ENCODE results near the gene LIMCH1.

The LIMCH1 gene

GRCh38 chr4:41572516-41572915, 34.6 kb downstream of the LIMCH1 start:
- DNase-seq: no peak

DNA sequence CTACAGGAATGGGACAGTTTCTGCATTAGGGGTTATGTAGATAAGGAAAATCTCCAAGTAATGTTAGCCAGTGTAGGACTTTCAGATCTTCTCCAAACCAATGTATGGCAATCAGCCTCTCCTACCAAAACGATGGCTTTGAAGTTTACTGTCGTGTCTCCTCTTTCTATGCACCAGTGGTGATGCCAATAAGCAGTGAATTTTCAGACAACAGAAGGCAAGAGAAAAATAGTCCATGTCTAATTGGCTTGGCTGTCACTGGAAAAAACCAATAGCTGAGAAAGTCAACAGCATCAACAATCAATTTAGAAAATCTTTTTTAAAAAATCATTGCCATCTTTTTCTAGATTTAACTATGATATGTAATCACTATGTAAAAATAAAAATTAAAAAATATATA, 35.0 kb downstream of the LIMCH1 start:
- no peak for DNase-seq

- no peak for DNase-seq
Observed at GRCh38 chr4:41573502-41574001, 35.6 kb downstream of the LIMCH1 start.

- no peak for DNase-seq
Observed at GRCh38 chr4:41575207-41575606, 37.2 kb downstream of the LIMCH1 start.

DNA sequence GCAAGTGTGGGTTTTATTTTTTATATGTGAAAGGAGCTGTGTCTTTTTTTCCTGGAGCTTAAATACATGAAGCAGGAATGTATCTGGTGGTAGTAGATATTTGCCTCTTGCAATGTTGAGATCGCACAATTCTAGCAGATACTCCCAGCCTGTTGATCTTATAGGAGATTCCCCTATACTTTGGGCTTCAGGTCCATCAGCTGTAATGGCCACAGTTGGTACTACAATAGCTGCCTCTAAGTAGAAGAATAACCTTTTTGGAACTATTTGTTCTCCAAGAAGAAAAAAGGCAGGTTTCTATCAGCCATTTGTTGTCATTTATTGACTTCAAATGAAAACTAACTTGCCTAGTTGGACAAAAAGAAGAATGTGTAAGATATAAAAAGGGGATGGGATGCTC, 37.7 kb downstream of the LIMCH1 start:
- no peak for DNase-seq

DNA sequence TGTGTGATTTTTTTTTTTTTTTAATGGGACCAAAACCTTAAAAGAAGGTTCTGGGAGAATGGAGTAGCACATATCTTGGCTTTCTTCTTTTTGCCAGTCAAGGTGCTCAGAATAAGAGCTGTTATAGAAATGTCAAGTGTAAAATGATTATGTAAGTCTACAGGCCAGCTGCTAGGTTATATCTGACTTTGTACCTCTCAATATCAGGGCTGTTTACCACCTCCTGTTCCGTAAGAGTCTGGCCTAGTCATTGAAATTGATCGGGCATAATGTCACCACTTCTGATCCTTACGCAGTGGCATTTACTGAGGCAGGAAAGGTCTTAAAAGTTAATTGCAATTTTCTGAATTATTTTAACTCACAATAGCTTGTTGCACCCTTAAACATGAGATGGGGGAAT, 41.1 kb downstream of the LIMCH1 start:
- no peak for DNase-seq

DNA sequence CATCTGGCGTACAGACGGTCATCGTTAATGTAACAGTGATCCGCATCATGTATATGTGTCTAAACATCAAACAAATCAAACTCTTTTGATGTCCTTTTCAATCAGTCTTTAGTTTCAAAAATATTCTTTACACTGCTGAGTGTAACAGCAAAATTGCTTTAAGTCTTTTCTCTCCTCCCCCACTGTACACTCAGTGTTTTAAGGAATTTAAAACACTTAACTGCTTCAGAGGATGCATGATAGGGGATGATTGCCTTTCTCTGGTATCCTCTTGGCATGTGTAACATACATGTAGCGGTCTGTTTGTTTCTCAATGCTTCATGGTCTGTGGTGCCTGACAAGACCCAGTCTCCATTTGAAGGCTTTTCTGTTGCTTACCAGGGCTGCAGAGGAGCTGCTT, 41.6 kb downstream of the LIMCH1 start:
- DNase-seq: peak; percentile 15

- no peak for DNase-seq
Observed at GRCh38 chr4:41580007-41580406, 42.0 kb downstream of the LIMCH1 start.

- no peak for DNase-seq
Observed at GRCh38 chr4:41586675-41587225, 48.8 kb downstream of the LIMCH1 start.

DNA sequence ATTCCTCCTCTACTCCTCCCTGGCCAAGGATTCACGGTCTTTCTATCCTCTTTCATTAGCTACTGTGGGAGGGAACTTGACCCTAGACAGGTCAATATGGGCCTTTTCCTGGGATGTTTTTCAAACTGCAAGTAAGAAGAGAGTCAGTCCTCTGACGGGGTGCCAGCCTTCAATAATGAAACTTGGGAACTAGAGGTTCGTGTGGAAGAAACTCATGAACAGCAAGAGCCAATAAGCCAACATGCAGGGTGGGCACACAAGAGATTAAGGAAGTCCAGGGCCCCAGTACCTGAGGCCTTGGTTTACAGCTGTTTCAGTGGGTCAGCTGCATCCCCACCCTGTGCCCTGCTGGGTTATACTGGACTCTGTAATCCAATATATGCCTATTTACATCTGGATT, 49.3 kb downstream of the LIMCH1 start:
- DNase-seq: no peak

DNA sequence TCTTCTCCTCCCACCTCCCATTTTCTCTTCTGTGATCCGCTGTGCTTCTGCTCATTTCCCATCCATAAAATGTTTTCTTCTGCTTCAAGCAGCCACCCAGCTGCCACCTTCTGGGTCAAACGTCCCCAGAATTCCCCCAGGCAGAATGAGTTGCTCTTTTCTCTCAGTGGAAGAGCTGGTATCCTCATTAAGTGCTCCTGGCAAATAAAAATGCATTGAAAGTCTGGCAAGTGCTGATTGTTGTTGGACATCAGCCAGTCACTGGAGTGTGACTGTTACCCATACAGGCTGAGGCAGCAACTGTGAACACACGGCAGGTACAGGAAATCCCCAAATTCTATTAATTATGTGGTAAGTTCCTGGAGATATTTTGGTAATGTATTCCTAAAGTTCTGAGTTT, 52.6 kb downstream of the LIMCH1 start:
- DNase-seq: no peak

DNA sequence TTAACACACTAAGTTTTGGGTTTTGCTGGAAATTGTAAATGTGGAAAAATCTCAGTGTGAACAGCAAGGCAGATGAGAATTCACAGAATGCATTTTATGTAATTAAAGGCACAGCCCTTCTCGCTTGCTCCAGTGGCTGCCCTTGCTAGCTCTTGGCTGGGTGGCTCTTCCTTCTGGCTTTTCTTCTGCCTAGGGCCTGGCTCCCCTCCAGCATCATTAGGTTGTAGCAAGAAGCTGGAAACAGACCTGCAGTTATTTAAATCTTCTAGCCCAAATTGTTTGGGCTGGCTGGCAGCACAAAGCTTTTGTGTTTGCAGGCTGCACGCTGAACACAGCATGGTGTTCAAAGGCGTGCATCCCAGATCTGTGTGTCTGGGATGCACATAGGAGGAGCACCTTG, 56.5 kb downstream of the LIMCH1 start:
- no peak for DNase-seq

DNA sequence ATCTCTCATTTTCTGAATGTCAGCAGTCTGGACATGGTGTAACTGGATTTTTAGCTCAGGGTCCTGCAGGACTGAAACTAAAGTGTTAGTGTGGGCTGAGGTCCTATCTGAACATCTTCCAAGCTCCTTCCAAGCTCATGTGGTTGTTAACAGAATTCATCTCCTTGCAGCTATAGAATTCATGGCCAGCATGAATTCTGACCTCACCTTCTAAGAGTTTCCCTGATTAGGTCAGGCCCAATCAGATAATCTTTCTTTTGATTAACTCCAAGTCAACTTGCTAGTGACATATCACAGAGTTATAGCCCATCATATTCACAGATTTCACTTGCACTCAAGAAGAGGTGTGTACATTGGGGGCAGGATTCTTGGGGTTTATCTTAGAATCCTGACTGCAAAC, 59.5 kb downstream of the LIMCH1 start:
- no peak for DNase-seq

DNA sequence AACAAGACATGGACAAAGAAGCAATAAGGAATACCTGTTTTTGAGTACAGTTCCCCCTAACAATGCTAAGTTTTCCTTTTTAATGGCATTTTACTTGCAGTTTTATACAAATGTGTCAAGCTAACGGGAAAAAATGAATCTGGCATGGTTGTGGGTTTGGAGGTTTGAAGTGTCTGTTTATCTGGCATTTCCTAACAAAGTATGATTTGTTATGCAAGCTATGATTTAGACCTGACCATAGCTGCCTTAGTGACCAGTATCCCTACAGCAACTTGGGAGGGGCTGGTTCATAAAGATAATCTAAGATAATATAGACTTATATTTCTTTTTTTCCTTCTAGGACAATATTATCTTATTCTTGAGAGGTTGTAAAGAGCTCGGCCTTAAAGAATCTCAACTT, 60.6 kb downstream of the LIMCH1 start:
- DNase-seq: no peak

DNA sequence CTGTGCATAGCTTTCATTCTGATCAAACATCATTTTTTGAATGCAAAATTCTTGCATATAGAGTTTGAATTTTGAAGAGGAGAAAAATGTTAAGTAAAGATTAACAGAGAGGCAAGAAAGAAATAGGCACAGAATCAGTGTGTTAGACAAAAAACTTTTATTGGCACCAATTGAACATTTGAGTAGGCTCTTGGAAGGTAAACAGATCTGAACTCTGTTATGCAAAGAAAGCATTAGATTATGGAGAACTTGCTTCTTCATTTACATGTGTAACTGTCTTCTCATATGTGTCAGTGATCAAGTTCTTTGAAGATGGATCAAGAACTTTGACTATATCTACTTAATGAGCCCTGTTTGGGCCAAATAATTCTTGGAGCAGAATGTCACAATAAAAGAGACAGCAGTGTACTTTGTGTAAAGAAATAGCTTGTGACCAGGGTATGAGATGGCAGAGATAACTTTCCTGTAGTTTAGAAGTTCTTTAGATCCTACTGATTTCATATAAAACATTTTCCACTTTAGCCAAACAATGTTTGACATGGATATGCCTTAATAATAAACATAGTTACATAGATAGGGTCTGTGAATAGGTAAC, 61.3 kb downstream of the LIMCH1 start:
- no peak for DNase-seq

GRCh38 chr4:41600243-41600912, 62.4 kb downstream of the LIMCH1 start:
- no peak for DNase-seq

- DNase-seq: no peak
Observed at GRCh38 chr4:41601025-41601424, 63.1 kb downstream of the LIMCH1 start.

GRCh38 chr4:41602113-41602512, 64.2 kb downstream of the LIMCH1 start:
- no peak for DNase-seq

DNA sequence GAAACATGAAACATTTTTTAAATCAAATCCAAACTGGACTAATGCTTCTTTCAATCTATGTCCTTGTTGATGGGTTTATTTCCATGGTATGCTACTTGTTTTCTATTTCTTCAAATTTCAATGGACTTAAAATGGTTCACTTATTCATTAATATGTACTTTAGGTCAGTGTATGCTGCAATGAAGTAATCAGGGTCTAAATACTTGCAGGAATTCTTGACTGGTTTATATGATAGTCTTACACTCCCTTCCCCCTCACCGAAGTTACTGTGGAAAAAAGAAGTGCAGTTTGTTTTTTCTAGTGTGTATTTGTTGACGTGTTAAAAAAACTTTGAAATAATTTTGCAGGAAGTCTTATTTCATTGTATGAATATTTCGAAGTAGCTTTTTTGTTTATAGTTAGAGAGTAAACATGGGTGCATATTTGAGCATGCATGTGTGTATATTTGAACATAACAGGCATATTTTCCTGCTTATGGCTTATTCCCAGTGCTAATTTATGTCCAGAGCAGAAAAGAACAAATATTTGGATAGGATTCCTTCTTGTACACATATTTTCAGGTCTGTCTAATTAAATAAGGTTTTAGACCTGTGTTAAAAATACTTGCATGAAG, 65.0 kb downstream of the LIMCH1 start:
- no peak for DNase-seq

DNA sequence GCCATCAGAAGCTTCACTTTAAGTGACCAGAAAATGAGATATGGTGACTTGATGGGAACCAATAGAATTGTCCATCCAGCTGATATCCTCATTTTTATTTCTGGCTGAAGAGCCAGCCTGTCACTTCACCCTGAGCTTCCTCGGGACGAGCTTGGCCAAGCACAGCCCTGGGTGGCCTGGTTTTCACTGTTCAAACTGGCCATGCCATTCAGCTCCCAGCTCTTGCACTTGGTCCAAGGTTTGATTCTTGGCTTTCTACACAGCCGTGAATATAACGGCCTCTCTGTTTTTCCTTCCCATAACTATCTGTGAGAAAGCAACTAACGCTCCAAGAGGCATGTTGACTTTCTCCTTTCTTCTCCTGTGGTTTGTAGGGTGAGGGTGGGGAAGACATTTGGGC, 71.9 kb downstream of the LIMCH1 start:
- no peak for DNase-seq

DNA sequence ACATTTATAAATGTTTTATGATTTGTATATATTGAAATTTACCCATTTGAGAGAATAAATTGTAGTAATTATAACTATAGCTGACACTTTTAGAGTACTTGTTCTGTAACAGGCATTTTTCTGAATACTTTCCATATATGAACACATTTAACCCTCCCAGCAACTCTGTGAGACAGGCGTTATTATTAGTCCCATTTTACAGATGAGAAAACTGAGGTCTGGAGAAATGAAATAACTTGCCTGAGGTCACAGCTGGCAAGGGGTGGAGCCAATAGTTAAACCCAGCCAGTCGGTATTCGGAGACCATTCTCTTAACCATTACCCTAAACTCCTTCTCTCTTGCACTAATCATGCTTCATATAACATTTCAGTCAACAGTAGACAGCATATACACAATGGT, 72.5 kb downstream of the LIMCH1 start:
- no peak for DNase-seq

GRCh38 chr4:41611124-41611838, 73.3 kb downstream of the LIMCH1 start:
- DNase-seq: no peak

Data from fibroblast of skin of back (primary cell).